GM12864 (cell line): ENCODE data around the gene HS3ST3A1.

ENCODE experiments used
- DNase-seq: peaks from one replicate; pipeline ENCODE4 v3.0.0-alpha.2; 2011; ENCODE audit warnings: low read depth
- H3K4me3 ChIP-seq: 2 replicates; pipeline ENCODE4 v1.5.1; 2011; ENCODE audit warnings: mild to moderate bottlenecking, low read depth, low read length, control low read depth
- TF ChIP-seq, protein P1 (sequence below): IDR thresholded peaks from 2 replicates; pipeline ENCODE4 v1.5.1; 2011; ENCODE audit warnings: low read depth, mild to moderate bottlenecking, moderate library complexity, low read length, control low read depth, inconsistent platforms; ENCODE audit errors: missing control alignments

The HS3ST3A1 gene

DNA sequence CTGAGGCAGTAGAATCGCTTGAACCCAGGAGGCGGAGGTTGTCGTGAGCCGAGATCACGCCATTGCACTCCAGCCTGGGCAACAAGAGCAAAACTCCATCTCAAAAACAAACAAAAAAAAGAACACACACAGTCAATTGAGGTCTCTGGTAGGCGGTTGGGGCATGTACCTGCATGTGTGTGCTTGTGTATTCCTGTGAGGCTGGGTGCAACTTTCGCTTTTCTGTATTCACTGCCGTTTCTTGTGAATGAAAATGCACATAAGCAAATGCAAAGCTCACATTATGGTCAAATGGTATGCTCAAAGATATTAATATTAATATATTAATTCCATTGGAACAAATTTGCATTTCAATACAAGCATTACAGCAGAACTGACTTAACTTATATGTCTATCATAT, 20.9 kb downstream of the HS3ST3A1 start:
- no peak overlapping the region for H3K4me3 ChIP-seq
- TF ChIP-seq, protein P1, sequence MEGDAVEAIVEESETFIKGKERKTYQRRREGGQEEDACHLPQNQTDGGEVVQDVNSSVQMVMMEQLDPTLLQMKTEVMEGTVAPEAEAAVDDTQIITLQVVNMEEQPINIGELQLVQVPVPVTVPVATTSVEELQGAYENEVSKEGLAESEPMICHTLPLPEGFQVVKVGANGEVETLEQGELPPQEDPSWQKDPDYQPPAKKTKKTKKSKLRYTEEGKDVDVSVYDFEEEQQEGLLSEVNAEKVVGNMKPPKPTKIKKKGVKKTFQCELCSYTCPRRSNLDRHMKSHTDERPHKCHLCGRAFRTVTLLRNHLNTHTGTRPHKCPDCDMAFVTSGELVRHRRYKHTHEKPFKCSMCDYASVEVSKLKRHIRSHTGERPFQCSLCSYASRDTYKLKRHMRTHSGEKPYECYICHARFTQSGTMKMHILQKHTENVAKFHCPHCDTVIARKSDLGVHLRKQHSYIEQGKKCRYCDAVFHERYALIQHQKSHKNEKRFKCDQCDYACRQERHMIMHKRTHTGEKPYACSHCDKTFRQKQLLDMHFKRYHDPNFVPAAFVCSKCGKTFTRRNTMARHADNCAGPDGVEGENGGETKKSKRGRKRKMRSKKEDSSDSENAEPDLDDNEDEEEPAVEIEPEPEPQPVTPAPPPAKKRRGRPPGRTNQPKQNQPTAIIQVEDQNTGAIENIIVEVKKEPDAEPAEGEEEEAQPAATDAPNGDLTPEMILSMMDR = no peak
- DNase-seq = no peak

DNA sequence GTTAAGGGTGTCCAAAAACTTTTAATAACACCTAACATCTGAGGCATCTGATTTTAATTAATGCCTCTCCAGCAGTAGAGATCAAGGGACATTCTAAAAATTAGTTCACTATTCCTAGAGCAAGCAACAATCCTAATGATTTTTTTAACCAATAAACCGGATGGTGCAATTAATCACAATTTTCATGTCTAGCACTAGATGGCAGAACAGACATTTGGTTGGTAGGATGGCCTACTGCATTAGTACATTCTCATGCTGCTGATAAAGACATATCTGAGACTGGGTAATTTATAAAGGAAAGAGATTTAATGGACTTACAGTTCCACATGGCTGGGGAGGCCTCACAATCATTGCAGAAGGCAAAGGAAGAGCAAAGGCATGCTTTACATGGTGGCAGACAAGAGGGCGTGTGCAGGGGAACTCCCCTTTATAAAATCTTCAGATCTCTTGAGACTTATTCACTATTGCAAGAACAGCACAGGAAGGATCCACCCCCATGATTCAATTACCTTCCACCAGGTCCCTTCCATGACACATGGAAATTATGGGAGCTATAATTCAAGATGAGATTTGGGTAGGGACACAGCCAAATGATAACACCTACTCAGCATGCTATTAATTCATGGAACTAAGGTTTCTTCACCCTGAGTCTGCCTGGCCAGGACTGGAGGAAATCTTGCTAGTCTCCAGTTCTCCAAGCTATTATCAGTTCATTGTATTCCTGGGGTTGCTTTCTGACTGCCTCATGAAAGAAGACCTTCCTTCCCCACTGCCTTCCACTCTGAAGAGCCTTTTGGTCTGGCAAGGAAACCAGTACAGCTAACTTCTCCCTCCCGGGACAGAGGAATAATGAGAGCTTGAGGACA, 24.8 kb downstream of the HS3ST3A1 start:
- H3K4me3 ChIP-seq = no peak overlapping the region
- DNase-seq = no peak
- TF ChIP-seq, protein P1 = no peak

DNA sequence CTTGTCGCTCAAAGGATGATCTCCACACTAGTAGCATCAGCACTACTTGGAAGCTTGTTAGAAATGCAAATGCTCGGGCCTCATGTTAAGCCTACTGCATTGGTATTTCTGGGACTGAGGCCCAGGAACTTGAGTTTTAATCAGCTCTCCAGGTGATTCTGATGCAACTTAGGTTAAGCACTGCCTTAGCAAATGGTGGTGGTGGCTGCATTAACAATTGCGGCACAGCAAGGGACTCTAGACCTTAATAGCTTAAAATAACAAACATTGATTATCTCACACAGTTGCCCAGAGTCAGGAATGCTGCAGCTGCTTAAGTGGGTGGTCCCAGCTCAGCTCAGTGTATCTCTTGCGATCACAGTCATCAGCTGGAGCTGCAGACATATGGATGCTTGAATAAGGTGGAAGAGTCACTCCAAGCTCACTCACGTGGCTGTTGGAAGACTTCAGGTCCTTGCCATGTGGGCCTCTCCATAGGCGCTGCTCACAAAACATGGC, 25.8 kb downstream of the HS3ST3A1 start:
- TF ChIP-seq, protein P1 = no peak
- DNase-seq = no peak
- H3K4me3 ChIP-seq = no peak overlapping the region

DNA sequence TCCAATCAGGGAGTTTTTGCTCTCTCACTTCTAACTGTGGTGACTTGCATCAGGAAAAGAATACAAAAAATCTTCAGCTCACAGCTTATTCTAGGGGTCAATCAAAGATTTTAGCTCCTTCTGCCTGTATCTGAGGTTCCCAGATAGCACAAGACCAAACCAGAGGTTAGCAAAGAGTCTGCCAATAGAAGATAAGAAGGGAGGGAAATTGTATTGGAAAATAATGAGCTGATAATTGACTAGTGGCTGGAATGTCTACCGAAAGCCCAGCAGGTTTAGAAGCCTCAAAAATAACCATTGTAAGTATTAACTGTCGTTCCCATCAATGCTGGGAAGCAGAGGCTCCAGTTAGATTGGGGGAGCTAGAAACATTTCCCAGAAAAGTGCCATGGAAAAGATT, 26.3 kb downstream of the HS3ST3A1 start:
- no peak for DNase-seq
- H3K4me3 ChIP-seq = no peak overlapping the region
- TF ChIP-seq, protein P1 = no peak

DNA sequence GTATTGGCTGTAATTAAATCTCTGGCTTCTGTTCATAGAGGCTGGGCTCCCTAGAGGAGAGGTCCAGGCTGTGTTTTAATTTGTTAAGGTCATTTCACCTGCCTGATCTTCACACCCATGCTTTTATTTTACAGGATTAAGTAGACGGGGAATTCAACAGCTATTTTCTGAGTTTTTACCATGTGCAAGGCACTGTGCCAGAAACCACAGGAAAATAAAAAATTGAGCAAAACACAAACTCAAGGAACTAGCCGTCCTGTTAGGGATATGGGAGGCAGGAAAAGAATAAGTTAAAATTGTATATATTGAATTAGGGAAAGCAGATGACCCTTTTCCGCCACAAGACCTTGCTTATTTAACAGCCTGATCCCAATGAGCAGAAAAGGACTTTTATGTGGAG, 29.1 kb downstream of the HS3ST3A1 start:
- TF ChIP-seq, protein P1 = no peak
- no peak for DNase-seq
- no peak overlapping the region for H3K4me3 ChIP-seq

DNA sequence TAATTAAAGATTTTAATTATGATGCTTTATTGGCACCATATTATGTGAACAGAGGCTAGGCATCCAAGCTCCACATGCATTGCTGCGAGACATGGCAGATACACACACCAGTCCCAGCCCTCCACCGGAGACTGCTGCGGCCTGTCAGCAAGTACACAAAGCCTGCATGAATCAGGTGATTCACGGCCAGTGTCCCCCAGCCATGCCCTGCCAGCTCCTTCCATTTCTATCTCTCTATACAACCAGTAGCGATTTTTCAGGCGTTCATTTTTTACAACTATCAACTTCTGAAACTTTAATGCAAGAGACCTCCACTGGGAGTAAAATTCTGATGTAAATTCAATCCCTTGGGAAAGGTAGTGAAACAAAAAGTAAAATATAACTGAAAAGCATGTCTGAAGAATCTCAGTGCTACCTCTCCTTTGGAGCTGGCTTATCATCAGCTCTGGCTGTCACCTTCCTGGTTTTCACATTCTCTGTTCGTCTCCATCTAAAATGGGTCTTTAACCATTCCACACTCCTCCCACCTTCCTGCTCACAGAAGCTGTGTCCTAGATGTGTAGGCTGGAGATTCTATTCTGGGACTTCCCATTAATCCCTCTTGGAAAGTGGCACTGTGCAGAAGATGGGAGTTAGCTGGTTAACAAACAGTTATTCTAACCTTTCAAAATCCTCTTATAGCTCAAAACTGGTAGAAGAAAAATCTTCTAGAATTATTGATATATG, 32.2 kb downstream of the HS3ST3A1 start:
- H3K4me3 ChIP-seq = no peak overlapping the region
- no peak for DNase-seq
- TF ChIP-seq, protein P1 = no peak
